Measurements from ENCODE around the gene TOPAZ1. TPM values are rescaled to one million over a fixed set of nuclear protein-coding genes. Genes with fewer than 3 reads are reported as not detected.

The TOPAZ1 gene
- total and polyA plus RNA-seq, 3 donors from 2014 or later: 2.5 to 11.7 (median 7.4) TPM

DNA sequence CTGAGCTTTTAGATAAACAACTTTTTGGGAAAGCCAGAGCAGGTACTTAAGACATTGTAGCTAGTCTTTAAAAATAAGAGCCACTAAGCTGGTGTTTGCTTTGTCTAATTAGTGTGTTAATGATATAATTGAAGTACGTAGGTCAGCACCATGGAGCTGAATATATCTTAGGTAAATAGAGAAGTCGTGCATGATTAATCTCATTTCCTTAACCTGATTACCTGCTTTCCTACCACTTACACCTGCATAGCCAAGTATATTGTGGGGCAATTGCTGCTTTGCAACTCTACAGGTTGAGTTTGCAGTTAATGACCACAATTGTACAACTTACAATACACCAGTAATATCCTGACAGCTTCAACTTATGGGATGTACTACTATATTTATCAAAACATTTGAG lies 17.6 kb upstream of the TOPAZ1 start:
- H3K4me1 ChIP-seq: no peaks in the 10 kb centered on the region
- H3K27me3 ChIP-seq: no peaks in the 10 kb centered on the region
- H3K4me3 ChIP-seq: no peak overlapping the region
- no peak for DNase-seq
- TF ChIP-seq, protein P1, sequence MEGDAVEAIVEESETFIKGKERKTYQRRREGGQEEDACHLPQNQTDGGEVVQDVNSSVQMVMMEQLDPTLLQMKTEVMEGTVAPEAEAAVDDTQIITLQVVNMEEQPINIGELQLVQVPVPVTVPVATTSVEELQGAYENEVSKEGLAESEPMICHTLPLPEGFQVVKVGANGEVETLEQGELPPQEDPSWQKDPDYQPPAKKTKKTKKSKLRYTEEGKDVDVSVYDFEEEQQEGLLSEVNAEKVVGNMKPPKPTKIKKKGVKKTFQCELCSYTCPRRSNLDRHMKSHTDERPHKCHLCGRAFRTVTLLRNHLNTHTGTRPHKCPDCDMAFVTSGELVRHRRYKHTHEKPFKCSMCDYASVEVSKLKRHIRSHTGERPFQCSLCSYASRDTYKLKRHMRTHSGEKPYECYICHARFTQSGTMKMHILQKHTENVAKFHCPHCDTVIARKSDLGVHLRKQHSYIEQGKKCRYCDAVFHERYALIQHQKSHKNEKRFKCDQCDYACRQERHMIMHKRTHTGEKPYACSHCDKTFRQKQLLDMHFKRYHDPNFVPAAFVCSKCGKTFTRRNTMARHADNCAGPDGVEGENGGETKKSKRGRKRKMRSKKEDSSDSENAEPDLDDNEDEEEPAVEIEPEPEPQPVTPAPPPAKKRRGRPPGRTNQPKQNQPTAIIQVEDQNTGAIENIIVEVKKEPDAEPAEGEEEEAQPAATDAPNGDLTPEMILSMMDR (IDR thresholded peaks at IDR 0.05): no peak
- TF ChIP-seq POLR2A (IDR thresholded peaks at IDR 0.05): no peak
- H3K27ac ChIP-seq: no peak overlapping the region
- intact Hi-C loops (cut with DNase I; ENCODE audit: low total_unique reads): no loop called here
- H3K9me3 ChIP-seq: no peaks in the 10 kb centered on the region
- no peaks in the 10 kb centered on the region for H3K36me3 ChIP-seq (ENCODE audit: low read depth, missing control alignments)
- 62 to 71% methylated on average over 2 of the region's 2 CpGs for WGBS, 2 donors

DNA sequence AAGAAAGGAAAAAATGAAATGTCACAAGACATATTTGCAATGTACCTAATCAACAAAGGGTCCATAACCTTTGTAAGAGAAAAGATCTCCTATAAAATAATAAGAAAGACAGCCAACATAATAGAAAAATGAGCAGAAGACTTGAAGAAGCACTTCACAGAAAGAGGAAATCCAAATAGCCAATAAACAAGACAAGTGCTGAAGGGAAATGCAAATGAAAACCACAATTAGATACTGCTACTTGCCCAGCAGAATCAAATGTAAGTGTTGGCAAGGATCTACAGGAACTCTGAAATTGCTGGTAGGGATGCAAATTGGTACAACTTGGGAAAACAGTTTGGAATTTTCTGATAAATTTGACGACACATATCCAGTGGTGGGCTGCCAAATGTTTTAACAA lies 15.1 kb upstream of the TOPAZ1 start:
- intact Hi-C loops (cut with DNase I; ENCODE audit: low total_unique reads): no loop called here
- H3K36me3 ChIP-seq (ENCODE audit: low read depth, missing control alignments): no peaks in the 10 kb centered on the region

DNA sequence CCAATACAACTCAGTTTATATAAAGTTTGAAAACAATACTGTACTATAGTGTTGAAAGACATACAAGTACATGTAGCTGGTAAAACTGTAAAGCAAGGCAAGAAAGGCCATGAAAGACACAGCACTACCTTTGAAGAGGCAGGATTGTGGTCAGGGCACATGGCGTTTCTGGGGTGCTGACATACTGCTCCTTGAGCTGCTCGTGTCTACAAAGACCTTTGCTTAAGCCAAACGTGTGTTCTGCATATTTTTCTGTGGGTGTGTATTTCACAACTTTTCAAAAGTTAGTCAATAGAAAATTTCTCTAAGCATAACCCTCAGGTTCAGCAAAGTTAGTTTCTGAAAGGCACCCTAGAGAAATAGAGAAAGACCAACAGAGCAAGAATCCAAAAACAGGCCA lies 14.1 kb upstream of the TOPAZ1 start:
- intact Hi-C loops (cut with DNase I; ENCODE audit: low total_unique reads): no loop called here
- no peak for DNase-seq
- H3K36me3 ChIP-seq (ENCODE audit: low read depth, missing control alignments): no peaks in the 10 kb centered on the region
- no peak overlapping the region for H3K4me3 ChIP-seq
- no peaks in the 10 kb centered on the region for H3K9me3 ChIP-seq
- H3K27me3 ChIP-seq: no peaks in the 10 kb centered on the region
- H3K27ac ChIP-seq: no peak overlapping the region
- TF ChIP-seq, protein P1 (IDR thresholded peaks at IDR 0.05): no peak
- no peak for TF ChIP-seq POLR2A (IDR thresholded peaks at IDR 0.05)
- H3K4me1 ChIP-seq: no peaks in the 10 kb centered on the region
- 78 to 85% methylated on average over 3 of the region's 3 CpGs for WGBS, 2 donors

More for the DNA sequence above, 15.1 kb upstream of the TOPAZ1 start:
- no peaks in the 10 kb centered on the region for H3K9me3 ChIP-seq
- no peak for DNase-seq
- TF ChIP-seq, protein P1 (IDR thresholded peaks at IDR 0.05): no peak
- no peak for TF ChIP-seq POLR2A (IDR thresholded peaks at IDR 0.05)
- H3K4me1 ChIP-seq: no peaks in the 10 kb centered on the region
- 47 to 63% methylated on average over 1 of the region's 1 CpG for WGBS, 2 donors
- H3K27ac ChIP-seq: no peak overlapping the region
- H3K27me3 ChIP-seq: no peaks in the 10 kb centered on the region
- no peak overlapping the region for H3K4me3 ChIP-seq

DNA sequence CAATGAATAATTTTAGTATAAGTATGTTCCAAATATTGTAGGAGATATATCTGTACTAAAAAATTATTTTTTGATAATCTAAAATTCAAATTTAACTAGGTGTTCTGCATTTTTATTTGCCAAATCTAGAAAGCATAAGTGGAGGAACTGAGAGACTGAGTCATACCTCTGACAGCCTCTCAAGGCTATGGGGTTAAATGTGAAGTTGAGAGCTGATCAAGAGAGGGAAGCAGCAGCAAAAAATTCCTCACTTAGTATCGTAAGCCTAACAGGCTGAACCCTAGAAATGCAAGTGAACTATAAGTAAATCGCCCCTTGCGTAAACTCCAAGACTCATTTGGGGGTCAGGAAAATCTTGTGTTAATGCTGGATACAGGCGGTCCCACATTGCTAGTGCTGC lies 12.8 kb upstream of the TOPAZ1 start:
- Histone ChIP-seq H3K4me3 (no peak overlapping the region), H3K27me3 (no peaks in the 10 kb centered on the region), H3K27ac (no peak overlapping the region), H3K9me3 (no peaks in the 10 kb centered on the region), H3K4me1 (no peaks in the 10 kb centered on the region), H3K36me3 (ENCODE audit: low read depth, missing control alignments) (no peaks in the 10 kb centered on the region)
- no peak for DNase-seq
- no peak for TF ChIP-seq POLR2A (IDR thresholded peaks at IDR 0.05)
- TF ChIP-seq, protein P1 (IDR thresholded peaks at IDR 0.05): no peak
- 82 to 86% methylated on average over 4 of the region's 4 CpGs for WGBS, 2 donors
- intact Hi-C loops (cut with DNase I; ENCODE audit: low total_unique reads): no loop called here

DNA sequence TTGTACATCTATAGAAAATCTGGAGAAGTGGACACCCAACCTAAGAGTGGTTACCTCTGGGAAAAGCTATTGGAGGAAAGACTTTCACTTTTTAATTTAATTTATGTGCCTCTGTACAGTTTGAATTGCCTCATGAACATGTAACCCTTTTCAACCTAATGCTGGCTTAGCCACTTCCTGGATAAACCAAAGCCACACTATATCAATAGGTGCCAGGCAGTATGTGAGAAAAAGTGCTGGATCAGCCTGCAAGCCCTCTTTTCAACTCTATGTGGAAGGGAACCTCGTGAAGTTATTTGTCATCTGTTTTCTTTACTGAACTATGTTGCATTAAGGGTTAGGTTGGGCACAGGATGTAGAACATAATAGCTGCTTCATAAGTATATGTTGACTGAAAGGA lies 9.3 kb upstream of the TOPAZ1 start:
- 85 to 88% methylated on average over 1 of the region's 1 CpG for WGBS, 2 donors
- intact Hi-C loops (cut with DNase I; ENCODE audit: low total_unique reads): no loop called here

More for the DNA sequence above, 9.3 kb upstream of the TOPAZ1 start:
- TF ChIP-seq, protein P1 (IDR thresholded peaks at IDR 0.05): no peak
- TF ChIP-seq POLR2A (IDR thresholded peaks at IDR 0.05): no peak
- no peak overlapping the region for H3K27ac ChIP-seq
- peaks cover 8% of the 10 kb centered on the region for H3K4me1 ChIP-seq
- H3K36me3 ChIP-seq (ENCODE audit: low read depth, missing control alignments): no peaks in the 10 kb centered on the region
- H3K9me3 ChIP-seq: no peaks in the 10 kb centered on the region
- no peaks in the 10 kb centered on the region for H3K27me3 ChIP-seq
- H3K4me3 ChIP-seq: no peak overlapping the region
- no peak for DNase-seq
